HepG2 (cell line): ENCODE results near the gene RUFY2. TPM values are rescaled to one million over a fixed set of nuclear protein-coding genes. Genes with fewer than 3 reads are reported as not detected.

ENCODE experiments used
- ATAC-seq: fragments of 200-7000 bp; cut with Tn5 transposase; 3 replicates; pipeline ENCODE4 v1.9.1; 2020; ENCODE audit warnings: mild to moderate bottlenecking, moderate library complexity
- BruUV-seq: library from RNA; stranded (reverse); fragments of 400-500 nt; replicated peaks from 2 replicates; lab custom pipeline; 2021; lab: Mats Ljungman, UMichigan
- CTCF ChIA-PET: fragments of 300-600 bp; formaldehyde crosslinking; extraction: SDS; loops from one replicate; lab custom pipeline; 2021; ENCODE audit warnings: low total read pairs, inconsistent platforms, low intra/inter-chr PET ratio; lab: Yijun Ruan, JAX
- POLR2A ChIA-PET: fragments of 350-600 bp; sonication (Branson Sonifier 250); formaldehyde crosslinking; loops from one replicate; lab custom pipeline; 2020; ENCODE audit warnings: antibody characterized with exemption, inconsistent platforms; lab: Yijun Ruan, JAX
- DNase-seq: peaks from one replicate; pipeline ENCODE4 v3.0.0-alpha.2; 2015; ENCODE audit warnings: low spot score
- FAIRE-seq: peaks from 3 replicates; lab custom pipeline; 2011; peaks lifted over from hg19 to GRCh38; lab: Jason Lieb, UNC
- H2AFZ ChIP-seq: one replicate; pipeline ENCODE4 v1.6.1; 2011; ENCODE audit warnings: low read length, inconsistent platforms
- H3K27ac ChIP-seq: fragments of 300-600 bp; 3 replicates; pipeline ENCODE4 v1.8.0; 2011; ENCODE audit warnings: mixed run types, mild to moderate bottlenecking, mixed read lengths, low read length, inconsistent platforms; ENCODE audit not compliant: insufficient read depth; ENCODE audit errors: extremely low read length
- H3K27me3 ChIP-seq, 2 experiments: fragments of 200-600 bp in 1 of 2; 2 replicates in 1 of 2; 3 replicates in 1 of 2; pipeline versions ENCODE4 v1.6.0 to v1.8.0; 2011; ENCODE audit warnings: low read length in 2 of 2, mild to moderate bottlenecking in 2 of 2, moderate library complexity in 2 of 2, inconsistent platforms in 1 of 2; ENCODE audit not compliant: insufficient read depth in 2 of 2, control insufficient read depth in 1 of 2
- H3K36me3 ChIP-seq, 2 experiments: fragments of 200-600 bp in 1 of 2; replicated peaks in 1 of 2; 2 replicates in 1 of 2; 3 replicates in 1 of 2; pipeline versions ENCODE4 v1.5.1 to v1.8.0; 2011; ENCODE audit warnings: low read length in 2 of 2, inconsistent platforms in 1 of 2; ENCODE audit not compliant: insufficient read depth in 2 of 2, control insufficient read depth in 1 of 2
- H3K4me1 ChIP-seq: 2 replicates; pipeline ENCODE4 v1.5.1; 2012; ENCODE audit warnings: low read length, inconsistent platforms; ENCODE audit not compliant: insufficient read depth
- H3K4me2 ChIP-seq: 2 replicates; pipeline ENCODE4 v1.6.0; 2011; ENCODE audit warnings: low read depth, low read length, inconsistent platforms
- H3K4me3 ChIP-seq, 3 experiments: fragments of 200-600 bp in 1 of 3; sonication (generic), shearing (Covaris generic) in 1 of 3; replicated peaks in 1 of 3; 2 replicates each; pipeline ENCODE4 v1.5.1; 2011 to 2016; ENCODE audit warnings: low read length in 3 of 3, inconsistent platforms in 2 of 3, low read depth in 2 of 3, mild to moderate bottlenecking in 2 of 3, control low read depth in 1 of 3, mixed read lengths in 1 of 3; ENCODE audit not compliant: insufficient read depth in 1 of 3
- H3K79me2 ChIP-seq: one replicate; pipeline ENCODE4 v1.6.1; 2011; ENCODE audit warnings: low read length, inconsistent platforms; ENCODE audit not compliant: insufficient read depth
- H3K9ac ChIP-seq: 2 replicates; pipeline ENCODE4 v1.6.0; 2011; ENCODE audit warnings: mild to moderate bottlenecking, low read depth, low read length, inconsistent platforms; ENCODE audit not compliant: insufficient read depth
- H3K9me3 ChIP-seq: 2 replicates; pipeline ENCODE4 v1.5.1; 2012; ENCODE audit warnings: mild to moderate bottlenecking, low read length
- H4K20me1 ChIP-seq: 2 replicates; pipeline ENCODE4 v1.6.0; 2011; ENCODE audit warnings: inconsistent platforms, mild to moderate bottlenecking, low read length, moderate library complexity; ENCODE audit not compliant: insufficient read depth
- IRF2 ChIP-seq: IDR thresholded peaks from 2 replicates; pipeline ENCODE4 v1.6.1; 2018; ENCODE audit warnings: missing genetic modification reagents, missing compliant biosample characterization
- NCOA2 ChIP-seq: sonication (generic); formaldehyde crosslinking; IDR thresholded peaks from 2 replicates; pipeline ENCODE4 v1.8.0; 2022; ENCODE audit warnings: inconsistent platforms
- ZFP82 ChIP-seq: sonication (generic); formaldehyde crosslinking; IDR thresholded peaks from 2 replicates; pipeline ENCODE4 v1.5.1; 2020; ENCODE audit warnings: mild to moderate bottlenecking, missing genetic modification reagents, borderline replicate concordance
- WGBS: methylation state at CpG from one replicate; pipeline ENCODE4 v1.1.6; 2017; ENCODE audit warnings: low lambda C conversion rate; 5-methylcytosine and 5-hydroxymethylcytosine counted together
- in situ Hi-C: cut with HindIII; loops from 2 replicates; pipeline ENCODE4 v1.10.0; 2017; ENCODE audit warnings: low pct_unique_long_range_greater_than_20kb; ENCODE audit not compliant: extremely low pct_ligation_motif_present
- intact Hi-C: fragments of 100-400 bp; cut with micrococcal nuclease; formaldehyde crosslinking; loops from one replicate; pipeline ENCODE4 v1.10.0; 2022; ENCODE audit not compliant: unreplicated experiment
- polyA plus RNA-seq, 8 experiments: library from polyadenylated mRNA; depleted of rRNA in 3 of 8; stranded (reverse) in 7 of 8; unstranded in 1 of 8; fragments of >200 nt; fragmentation: Illumina TruSeq in 4 of 8; extraction: Trizol in 4 of 8; gene quantifications; 2 replicates each; pipeline versions ENCODE4 v1.2.1 to v1.2.3, GENCODE V29; 2011 to 2016; ENCODE audit warnings: low read depth in 4 of 8, missing spikeins in 1 of 8, mixed read lengths in 1 of 8; ENCODE audit not compliant: insufficient read depth in 1 of 8
- total RNA-seq, 5 experiments: library from RNA; depleted of rRNA; stranded (reverse); fragments of >200 nt; fragmentation: Illumina TruSeq; extraction: Trizol; gene quantifications; 2 replicates each; pipeline ENCODE4 v1.2.3, GENCODE V29; 2016; ENCODE audit warnings: low read depth in 1 of 5
- TF ChIP-seq, protein P1 (sequence below): sonication (generic); formaldehyde crosslinking; IDR thresholded peaks from 2 replicates; pipeline ENCODE4 v1.4.0; 2020; ENCODE audit warnings: mild to moderate bottlenecking, missing genetic modification reagents, borderline replicate concordance
- TF ChIP-seq, protein P2 (sequence below): sonication (generic); formaldehyde crosslinking; conservative IDR thresholded peaks from 2 replicates; pipeline ENCODE4 v1.8.1; 2023; ENCODE audit warnings: missing genetic modification reagents

Gene RUFY2
- total and polyA plus RNA-seq, 2 of the 13 experiments (the other 11 are each of a cell fraction or from before 2014, with no cell fraction given): 10.1 to 16.1 TPM

DNA sequence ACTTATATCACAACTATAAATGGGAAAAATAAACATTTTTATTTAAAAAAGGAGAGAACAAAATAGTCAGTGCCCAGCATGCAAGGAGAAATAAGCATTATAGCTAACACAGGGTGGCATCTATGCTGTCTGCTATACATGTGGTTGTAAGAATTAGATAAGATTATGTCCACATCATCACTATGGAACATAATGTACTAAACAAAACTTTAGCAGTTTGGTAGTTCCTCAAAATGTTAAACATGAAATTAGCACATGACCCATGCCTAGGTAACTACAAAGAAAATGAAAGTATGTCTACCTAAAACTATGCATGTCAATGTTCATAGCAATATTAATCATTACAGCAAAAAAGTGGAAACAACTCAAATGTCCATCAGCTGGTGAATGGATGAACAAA lies 28.7 kb upstream of the RUFY2 start:
- FAIRE-seq (no peak), ATAC-seq (no peak), DNase-seq (no peak)
- Histone ChIP-seq H3K4me3 (no peak overlapping the region), H2AFZ (no peak overlapping the region), H3K27ac (no peak overlapping the region), H3K27me3 (no peaks in the 10 kb centered on the region), H3K4me2 (no peak overlapping the region), H3K9me3 (no peaks in the 10 kb centered on the region), H3K79me2 (no peaks in the 10 kb centered on the region), H3K9ac (no peak overlapping the region), H3K36me3 (peaks cover 0 to 20% of the 10 kb centered on the region in 2 experiments; a peak in 2 of 5 replicates), H3K4me1 (peaks cover 10% of the 10 kb centered on the region), H4K20me1 (no peaks in the 10 kb centered on the region)
- ChIA-PET POLR2A (no interaction called here), CTCF (no interaction called here)
- in situ Hi-C loops (no loop called here), intact Hi-C loops (no loop called here)
- BruUV-seq: no TSS peak
- TF ChIP-seq IRF2 (no peak), ZFP82 (CRISPR knock-in tag) (no peak)

GRCh38 chr10:68434657-68435056 lies 27.6 kb upstream of the RUFY2 start:
- Histone ChIP-seq H3K4me1 (peaks cover 10% of the 10 kb centered on the region), H3K27ac (no peak overlapping the region), H3K79me2 (no peaks in the 10 kb centered on the region), H4K20me1 (no peaks in the 10 kb centered on the region), H3K4me3 (no peak overlapping the region), H2AFZ (no peak overlapping the region), H3K36me3 (peaks cover 0 to 25% of the 10 kb centered on the region in 2 experiments; a peak in 2 of 5 replicates), H3K4me2 (no peak overlapping the region), H3K9ac (no peak overlapping the region), H3K9me3 (no peaks in the 10 kb centered on the region), H3K27me3 (no peaks in the 10 kb centered on the region)
- DNase-seq (no peak), ATAC-seq (no peak), FAIRE-seq (no peak)
- BruUV-seq: no TSS peak
- intact Hi-C loops (no loop called here), in situ Hi-C loops (no loop called here)
- WGBS: 97% methylated on average over 4 of the region's 4 CpGs
- ChIA-PET CTCF (no interaction called here), POLR2A (no interaction called here)
- TF ChIP-seq, protein P1, sequence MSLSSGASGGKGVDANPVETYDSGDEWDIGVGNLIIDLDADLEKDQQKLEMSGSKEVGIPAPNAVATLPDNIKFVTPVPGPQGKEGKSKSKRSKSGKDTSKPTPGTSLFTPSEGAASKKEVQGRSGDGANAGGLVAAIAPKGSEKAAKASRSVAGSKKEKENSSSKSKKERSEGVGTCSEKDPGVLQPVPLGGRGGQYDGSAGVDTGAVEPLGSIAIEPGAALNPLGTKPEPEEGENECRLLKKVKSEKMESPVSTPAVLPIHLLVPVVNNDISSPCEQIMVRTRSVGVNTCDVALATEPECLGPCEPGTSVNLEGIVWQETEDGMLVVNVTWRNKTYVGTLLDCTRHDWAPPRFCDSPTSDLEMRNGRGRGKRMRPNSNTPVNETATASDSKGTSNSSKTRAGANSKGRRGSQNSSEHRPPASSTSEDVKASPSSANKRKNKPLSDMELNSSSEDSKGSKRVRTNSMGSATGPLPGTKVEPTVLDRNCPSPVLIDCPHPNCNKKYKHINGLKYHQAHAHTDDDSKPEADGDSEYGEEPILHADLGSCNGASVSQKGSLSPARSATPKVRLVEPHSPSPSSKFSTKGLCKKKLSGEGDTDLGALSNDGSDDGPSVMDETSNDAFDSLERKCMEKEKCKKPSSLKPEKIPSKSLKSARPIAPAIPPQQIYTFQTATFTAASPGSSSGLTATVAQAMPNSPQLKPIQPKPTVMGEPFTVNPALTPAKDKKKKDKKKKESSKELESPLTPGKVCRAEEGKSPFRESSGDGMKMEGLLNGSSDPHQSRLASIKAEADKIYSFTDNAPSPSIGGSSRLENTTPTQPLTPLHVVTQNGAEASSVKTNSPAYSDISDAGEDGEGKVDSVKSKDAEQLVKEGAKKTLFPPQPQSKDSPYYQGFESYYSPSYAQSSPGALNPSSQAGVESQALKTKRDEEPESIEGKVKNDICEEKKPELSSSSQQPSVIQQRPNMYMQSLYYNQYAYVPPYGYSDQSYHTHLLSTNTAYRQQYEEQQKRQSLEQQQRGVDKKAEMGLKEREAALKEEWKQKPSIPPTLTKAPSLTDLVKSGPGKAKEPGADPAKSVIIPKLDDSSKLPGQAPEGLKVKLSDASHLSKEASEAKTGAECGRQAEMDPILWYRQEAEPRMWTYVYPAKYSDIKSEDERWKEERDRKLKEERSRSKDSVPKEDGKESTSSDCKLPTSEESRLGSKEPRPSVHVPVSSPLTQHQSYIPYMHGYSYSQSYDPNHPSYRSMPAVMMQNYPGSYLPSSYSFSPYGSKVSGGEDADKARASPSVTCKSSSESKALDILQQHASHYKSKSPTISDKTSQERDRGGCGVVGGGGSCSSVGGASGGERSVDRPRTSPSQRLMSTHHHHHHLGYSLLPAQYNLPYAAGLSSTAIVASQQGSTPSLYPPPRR (CRISPR knock-in tag): no peak
- TF ChIP-seq, protein P2, sequence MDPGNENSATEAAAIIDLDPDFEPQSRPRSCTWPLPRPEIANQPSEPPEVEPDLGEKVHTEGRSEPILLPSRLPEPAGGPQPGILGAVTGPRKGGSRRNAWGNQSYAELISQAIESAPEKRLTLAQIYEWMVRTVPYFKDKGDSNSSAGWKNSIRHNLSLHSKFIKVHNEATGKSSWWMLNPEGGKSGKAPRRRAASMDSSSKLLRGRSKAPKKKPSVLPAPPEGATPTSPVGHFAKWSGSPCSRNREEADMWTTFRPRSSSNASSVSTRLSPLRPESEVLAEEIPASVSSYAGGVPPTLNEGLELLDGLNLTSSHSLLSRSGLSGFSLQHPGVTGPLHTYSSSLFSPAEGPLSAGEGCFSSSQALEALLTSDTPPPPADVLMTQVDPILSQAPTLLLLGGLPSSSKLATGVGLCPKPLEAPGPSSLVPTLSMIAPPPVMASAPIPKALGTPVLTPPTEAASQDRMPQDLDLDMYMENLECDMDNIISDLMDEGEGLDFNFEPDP: no peak
- no peak for TF ChIP-seq NCOA2 (CRISPR knock-in tag)
